Measurements from ENCODE around the gene ARAP2.

GRCh38 chr4:36280555-36280954 is 36.2 kb upstream of the ARAP2 start:
- TF ChIP-seq, protein P1, sequence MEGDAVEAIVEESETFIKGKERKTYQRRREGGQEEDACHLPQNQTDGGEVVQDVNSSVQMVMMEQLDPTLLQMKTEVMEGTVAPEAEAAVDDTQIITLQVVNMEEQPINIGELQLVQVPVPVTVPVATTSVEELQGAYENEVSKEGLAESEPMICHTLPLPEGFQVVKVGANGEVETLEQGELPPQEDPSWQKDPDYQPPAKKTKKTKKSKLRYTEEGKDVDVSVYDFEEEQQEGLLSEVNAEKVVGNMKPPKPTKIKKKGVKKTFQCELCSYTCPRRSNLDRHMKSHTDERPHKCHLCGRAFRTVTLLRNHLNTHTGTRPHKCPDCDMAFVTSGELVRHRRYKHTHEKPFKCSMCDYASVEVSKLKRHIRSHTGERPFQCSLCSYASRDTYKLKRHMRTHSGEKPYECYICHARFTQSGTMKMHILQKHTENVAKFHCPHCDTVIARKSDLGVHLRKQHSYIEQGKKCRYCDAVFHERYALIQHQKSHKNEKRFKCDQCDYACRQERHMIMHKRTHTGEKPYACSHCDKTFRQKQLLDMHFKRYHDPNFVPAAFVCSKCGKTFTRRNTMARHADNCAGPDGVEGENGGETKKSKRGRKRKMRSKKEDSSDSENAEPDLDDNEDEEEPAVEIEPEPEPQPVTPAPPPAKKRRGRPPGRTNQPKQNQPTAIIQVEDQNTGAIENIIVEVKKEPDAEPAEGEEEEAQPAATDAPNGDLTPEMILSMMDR (IDR thresholded peaks at IDR 0.05): no peak
- no peak for TF ChIP-seq POLR2A (IDR thresholded peaks at IDR 0.05)
